HCT116 (cell line): Measurements from ENCODE around the gene ABCA3.

ENCODE experiments used
- ATF3 ChIP-seq: IDR thresholded peaks from 2 replicates; pipeline ENCODE4 v1.6.1; 2012
- CTCF ChIP-seq, 3 experiments: fragments of 200-600 bp in 1 of 3; sonication (generic) in 1 of 3; IDR thresholded peaks in 2 of 3; conservative IDR thresholded peaks in 1 of 3; 2 replicates each; pipeline ENCODE4 v1.5.1; 2012 to 2017; ENCODE audit warnings: low read depth in 2 of 3, low read length in 2 of 3, antibody characterized with exemption in 1 of 3, borderline replicate concordance in 1 of 3, control low read depth in 1 of 3, mild to moderate bottlenecking in 1 of 3, mixed read lengths in 1 of 3, mixed run types in 1 of 3, moderate library complexity in 1 of 3; ENCODE audit not compliant: insufficient read depth in 1 of 3
- RAD21 ChIP-seq: IDR thresholded peaks from 2 replicates; pipeline ENCODE4 v1.6.1; 2012; ENCODE audit warnings: low read depth, mild to moderate bottlenecking
- SIN3A ChIP-seq: IDR thresholded peaks from 2 replicates; pipeline ENCODE4 v1.6.1; 2012; ENCODE audit warnings: low read depth
- YY1 ChIP-seq: IDR thresholded peaks from 2 replicates; pipeline ENCODE4 v1.6.1; 2011; ENCODE audit warnings: low read length, low read depth, moderate library complexity, mild to moderate bottlenecking; ENCODE audit not compliant: insufficient replicate concordance; ENCODE audit errors: extremely low read depth
- ZBTB33 ChIP-seq: IDR thresholded peaks from 2 replicates; pipeline ENCODE4 v1.6.1; 2011; ENCODE audit warnings: mild to moderate bottlenecking, low read length, moderate library complexity; ENCODE audit not compliant: insufficient replicate concordance; ENCODE audit errors: extremely low read depth

- TF ChIP-seq CTCF (IDR thresholded peaks at IDR 0.05 in 2 of 3, conservative IDR thresholded peaks at IDR 0.05 in 1 of 3; ENCODE audit: borderline replicate concordance in 1 of 3, insufficient read depth in 1 of 3, low read depth in 2 of 3, low read length in 2 of 3) (no peak), SIN3A (no peak), ATF3 (no peak), ZBTB33 (no peak), YY1 (no peak), RAD21 (no peak)
Measured at GRCh38 chr16:2246301-2246885, 94.1 kb downstream of the ABCA3 start.
